Measurements from ENCODE around the gene EPG5. TPM values are rescaled to one million over a fixed set of nuclear protein-coding genes. Genes with fewer than 3 reads are reported as not detected.

EPG5 gene
- total RNA-seq, 1 experiment from 2014 or later = 22.7 TPM

- Mint-ChIP-seq H3K27me3 (ENCODE audit: low read depth) (no peaks in the 10 kb centered on the region), H3K36me3 (peaks cover 27% of the 10 kb centered on the region), H3K4me3 (no peak overlapping the region), H3K4me1 (no peaks in the 10 kb centered on the region), H3K27ac (no peak overlapping the region), H3K9me3 (no peaks in the 10 kb centered on the region)
- CTCF ChIA-PET = interaction anchor here (1.0 kb wide), 1 partner anchor 16 kb away, joined by 3 read pairs; no protein-coding TSS in a partner anchor
- POLR2A ChIA-PET = no interaction called here
- TF ChIP-seq RORB (CRISPR knock-in tag; IDR thresholded peaks at IDR 0.05) = no peak
- no peak for TF ChIP-seq SMAD3 (CRISPR knock-in tag; IDR thresholded peaks at IDR 0.05; ENCODE audit: borderline replicate concordance)
- TF ChIP-seq NR3C1 (CRISPR knock-in tag; conservative IDR thresholded peaks at IDR 0.05; ENCODE audit: low read depth) = no peak
- TF ChIP-seq ESRRA (CRISPR knock-in tag; IDR thresholded peaks at IDR 0.05; ENCODE audit: borderline replicate concordance) = no peak
- TF ChIP-seq SMAD4 (CRISPR knock-in tag; IDR thresholded peaks at IDR 0.05) = no peak
- ATAC-seq = no peak
- no peak for DNase-seq (ENCODE audit: low spot score)
Observed at GRCh38 chr18:45926691-45927090, 40.4 kb downstream of the EPG5 start.

- H3K9me3 Mint-ChIP-seq = no peaks in the 10 kb centered on the region
- no peak overlapping the region for H3K27ac Mint-ChIP-seq
- peaks cover 27% of the 10 kb centered on the region for H3K36me3 Mint-ChIP-seq
- no peak overlapping the region for H3K4me3 Mint-ChIP-seq
- DNase-seq (ENCODE audit: low spot score) (no peak), ATAC-seq (no peak)
- H3K4me1 Mint-ChIP-seq = no peaks in the 10 kb centered on the region
- ChIA-PET CTCF (interaction anchor here (1.0 kb wide), 1 partner anchor 16 kb away, joined by 3 read pairs; no protein-coding TSS in a partner anchor), POLR2A (no interaction called here)
- H3K27me3 Mint-ChIP-seq (ENCODE audit: low read depth) = no peaks in the 10 kb centered on the region
- TF ChIP-seq NR1H2 (CRISPR knock-in tag; IDR thresholded peaks at IDR 0.05) (no peak), GTF2I (CRISPR knock-in tag; conservative IDR thresholded peaks at IDR 0.05) (no peak), ZSCAN18 (CRISPR knock-in tag; IDR thresholded peaks at IDR 0.05) (no peak), CREB1 (CRISPR knock-in tag; IDR thresholded peaks at IDR 0.05) (no peak), AFF4 (CRISPR knock-in tag; IDR thresholded peaks at IDR 0.05; ENCODE audit: borderline replicate concordance) (no peak), ELF4 (CRISPR knock-in tag; IDR thresholded peaks at IDR 0.05; ENCODE audit: low read depth) (no peak), NR3C1 (CRISPR knock-in tag; conservative IDR thresholded peaks at IDR 0.05; ENCODE audit: low read depth) (no peak)
Observed at GRCh38 chr18:45926085-45926484, 41.0 kb downstream of the EPG5 start.

GRCh38 chr18:45923138-45923537 lies 44.0 kb downstream of the EPG5 start:
- DNase-seq (ENCODE audit: low spot score) (no peak), ATAC-seq (no peak)
- ChIA-PET CTCF (interaction anchor here (2.4 kb wide), 1 partner anchor 13 kb away, joined by 9 read pairs; no protein-coding TSS in a partner anchor), POLR2A (no interaction called here)
- Mint-ChIP-seq H3K9me3 (no peaks in the 10 kb centered on the region), H3K4me3 (no peak overlapping the region), H3K27me3 (ENCODE audit: low read depth) (no peaks in the 10 kb centered on the region), H3K27ac (no peak overlapping the region), H3K36me3 (peaks cover 24% of the 10 kb centered on the region), H3K4me1 (no peaks in the 10 kb centered on the region)
- TF ChIP-seq FOXJ3 (CRISPR knock-in tag; IDR thresholded peaks at IDR 0.05; ENCODE audit: borderline replicate concordance) = no peak
- no peak for TF ChIP-seq CDX4 (CRISPR knock-in tag; IDR thresholded peaks at IDR 0.05; ENCODE audit: borderline replicate concordance)
- TF ChIP-seq ZNF532 (CRISPR knock-in tag; IDR thresholded peaks at IDR 0.05; ENCODE audit: borderline replicate concordance) = no peak
- TF ChIP-seq ZBTB21 (CRISPR knock-in tag; IDR thresholded peaks at IDR 0.05; ENCODE audit: borderline replicate concordance) = no peak
- no peak for TF ChIP-seq ZNF121 (CRISPR knock-in tag; IDR thresholded peaks at IDR 0.05)
- TF ChIP-seq TEAD1 (CRISPR knock-in tag; IDR thresholded peaks at IDR 0.05) = no peak
- TF ChIP-seq ZNF425 (CRISPR knock-in tag; conservative IDR thresholded peaks at IDR 0.05) = no peak
- no peak for TF ChIP-seq RELA (CRISPR knock-in tag; IDR thresholded peaks at IDR 0.05; ENCODE audit: borderline replicate concordance)
- TF ChIP-seq ELF4 (CRISPR knock-in tag; IDR thresholded peaks at IDR 0.05; ENCODE audit: low read depth) = no peak
- TF ChIP-seq NR1H2 (CRISPR knock-in tag; IDR thresholded peaks at IDR 0.05) = no peak
- TF ChIP-seq ZNF671 (CRISPR knock-in tag; IDR thresholded peaks at IDR 0.05) = no peak

Measured in WTC11 (cell line).